Tibial artery (tissue), 4 donors: ENCODE measurements around the gene CLIP1.

Source experiments
- DNase-seq, 2 donors: peaks; one replicate each; pipeline ENCODE4 v3.0.0-alpha.2; 2019
- H3K27ac ChIP-seq, 2 donors: fragments of 200-600 bp; sonication (generic) in 1 of 2; 1 replicate in 1 of 2; 2 replicates in 1 of 2; pipeline ENCODE4 v1.5.1; 2018 to 2019; ENCODE audit warnings: mild to moderate bottlenecking in 1 of 2
- H3K27me3 ChIP-seq, 2 donors: fragments of 200-600 bp; sonication (generic) in 1 of 2; one replicate each; pipeline versions ENCODE4 v1.5.1 to v1.6.0; 2016 to 2019
- H3K36me3 ChIP-seq, 3 donors: fragments of 200-600 bp; sonication (generic) in 2 of 3; one replicate each; pipeline ENCODE4 v1.5.1; 2016 to 2019; ENCODE audit warnings: mild to moderate bottlenecking in 2 of 3
- H3K4me1 ChIP-seq, 4 donors: fragments of 200-600 bp; sonication (generic) in 2 of 4; 1 replicate in 3 of 4; 2 replicates in 1 of 4; pipeline ENCODE4 v1.5.1; 2016 to 2019
- H3K4me3 ChIP-seq, 2 donors: fragments of 200-600 bp; sonication (generic) in 1 of 2; 1 replicate in 1 of 2; 2 replicates in 1 of 2; pipeline ENCODE4 v1.5.1; 2018 to 2019; ENCODE audit warnings: mild to moderate bottlenecking in 2 of 2
- H3K9me3 ChIP-seq, 3 donors: fragments of 200-600 bp; sonication (generic) in 1 of 3; one replicate each; pipeline ENCODE4 v1.5.1; 2016 to 2019
- intact Hi-C: fragments of 100-400 bp; cut with DNase I; formaldehyde crosslinking; loops from one replicate; pipeline ENCODE4 v1.15.0; 2023; ENCODE audit warnings: low total_unique reads
- TF ChIP-seq, protein P1 (sequence below), 2 experiments: fragments of 200-600 bp in 1 of 2; fragments of 450-650 bp in 1 of 2; IDR thresholded peaks; one replicate each; pipeline ENCODE4 v1.5.1; 2017 to 2019; ENCODE audit warnings: antibody characterized with exemption in 2 of 2, mild to moderate bottlenecking in 1 of 2, moderate library complexity in 1 of 2

CLIP1 gene

DNA sequence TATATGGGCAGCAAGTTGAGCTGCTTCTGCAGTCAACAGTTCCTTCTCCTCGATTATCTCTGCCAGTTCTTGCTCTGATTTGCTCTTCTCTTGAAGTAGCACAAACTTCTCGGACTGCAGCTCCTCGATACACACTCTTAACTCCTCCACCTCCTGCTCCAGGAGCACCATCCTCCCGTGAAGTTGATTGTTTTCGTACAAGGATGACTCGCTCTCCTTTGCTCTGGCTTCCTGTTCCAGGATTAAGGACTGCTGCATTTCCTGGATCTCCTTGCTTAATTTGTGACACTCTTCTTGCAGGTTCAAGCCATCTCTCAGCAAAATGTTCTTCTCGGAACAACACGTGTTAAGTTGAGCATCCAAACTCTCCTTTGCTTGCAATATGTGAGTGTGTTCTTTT, 100.0 kb downstream of the CLIP1 start:
- intact Hi-C loops = no loop called here
- no peak overlapping the region for H3K27ac ChIP-seq
- no peak overlapping the region for H3K4me3 ChIP-seq
- TF ChIP-seq, protein P1, sequence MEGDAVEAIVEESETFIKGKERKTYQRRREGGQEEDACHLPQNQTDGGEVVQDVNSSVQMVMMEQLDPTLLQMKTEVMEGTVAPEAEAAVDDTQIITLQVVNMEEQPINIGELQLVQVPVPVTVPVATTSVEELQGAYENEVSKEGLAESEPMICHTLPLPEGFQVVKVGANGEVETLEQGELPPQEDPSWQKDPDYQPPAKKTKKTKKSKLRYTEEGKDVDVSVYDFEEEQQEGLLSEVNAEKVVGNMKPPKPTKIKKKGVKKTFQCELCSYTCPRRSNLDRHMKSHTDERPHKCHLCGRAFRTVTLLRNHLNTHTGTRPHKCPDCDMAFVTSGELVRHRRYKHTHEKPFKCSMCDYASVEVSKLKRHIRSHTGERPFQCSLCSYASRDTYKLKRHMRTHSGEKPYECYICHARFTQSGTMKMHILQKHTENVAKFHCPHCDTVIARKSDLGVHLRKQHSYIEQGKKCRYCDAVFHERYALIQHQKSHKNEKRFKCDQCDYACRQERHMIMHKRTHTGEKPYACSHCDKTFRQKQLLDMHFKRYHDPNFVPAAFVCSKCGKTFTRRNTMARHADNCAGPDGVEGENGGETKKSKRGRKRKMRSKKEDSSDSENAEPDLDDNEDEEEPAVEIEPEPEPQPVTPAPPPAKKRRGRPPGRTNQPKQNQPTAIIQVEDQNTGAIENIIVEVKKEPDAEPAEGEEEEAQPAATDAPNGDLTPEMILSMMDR (IDR thresholded peaks at IDR 0.05) = no peak
- H3K9me3 ChIP-seq = no peaks in the 10 kb centered on the region
- peaks cover 36 to 78% (median 47%) of the 10 kb centered on the region in 3 donors for H3K36me3 ChIP-seq
- no peak for DNase-seq
- H3K27me3 ChIP-seq = no peaks in the 10 kb centered on the region
- H3K4me1 ChIP-seq = peaks cover 0 to 30% (median 16%) of the 10 kb centered on the region in 4 donors

DNA sequence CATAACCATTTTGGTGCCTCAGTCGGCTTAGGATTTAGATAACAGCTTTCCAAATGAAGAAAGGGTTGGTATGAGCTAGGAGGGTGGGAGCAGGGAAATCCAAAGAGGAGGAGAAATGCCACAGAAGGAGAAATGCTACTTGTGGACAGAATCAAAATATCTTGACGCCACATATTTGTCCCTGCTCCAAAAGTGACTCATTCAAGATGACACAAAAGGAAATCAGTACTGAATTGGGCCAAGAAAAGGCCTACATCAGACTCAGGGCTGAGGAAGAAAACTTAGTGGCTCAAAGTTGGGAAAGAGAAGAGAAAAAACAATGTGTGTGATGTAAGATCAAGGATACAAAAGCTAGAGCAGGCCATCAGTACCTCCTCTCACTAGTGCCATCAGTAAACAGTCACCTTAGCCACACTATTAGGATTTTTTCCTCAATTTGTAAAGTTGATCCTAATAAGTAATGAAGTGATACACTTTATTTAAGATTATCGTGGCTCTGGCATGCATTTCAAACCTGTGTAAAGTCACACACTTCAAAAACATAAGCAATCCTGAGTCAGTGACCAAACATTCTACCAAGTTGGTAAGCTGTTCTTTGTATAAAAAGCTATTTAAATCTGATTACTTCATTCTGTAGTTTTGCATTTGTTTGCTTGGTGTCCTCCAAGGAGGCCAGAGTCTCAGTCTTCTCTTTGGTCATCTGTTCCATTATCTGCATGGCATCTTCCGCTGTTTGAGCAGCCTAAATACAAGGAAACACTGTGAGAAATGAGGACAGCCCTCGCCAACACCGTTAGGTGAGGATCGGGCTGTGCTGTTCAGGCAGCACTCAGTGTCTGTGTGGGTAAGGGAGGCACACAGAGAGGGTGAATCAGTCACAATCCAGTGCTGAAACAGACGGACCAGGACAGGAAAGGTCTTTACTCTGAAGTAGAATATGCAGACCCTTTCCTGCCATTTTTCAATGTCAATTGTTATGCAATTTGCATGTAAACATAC, 103.6 kb downstream of the CLIP1 start:
- peak in 1 of 2 donors; percentile 43 for DNase-seq
- Histone ChIP-seq H3K27me3 (no peaks in the 10 kb centered on the region), H3K27ac (peak overlapping the region; percentile 76 to 80), H3K36me3 (peaks cover 32 to 79% (median 52%) of the 10 kb centered on the region in 3 donors), H3K4me1 (peaks cover 0 to 30% (median 16%) of the 10 kb centered on the region in 4 donors), H3K9me3 (no peaks in the 10 kb centered on the region), H3K4me3 (no peak overlapping the region)
- TF ChIP-seq, protein P1 (IDR thresholded peaks at IDR 0.05) = no peak
- intact Hi-C loops = no loop called here

DNA sequence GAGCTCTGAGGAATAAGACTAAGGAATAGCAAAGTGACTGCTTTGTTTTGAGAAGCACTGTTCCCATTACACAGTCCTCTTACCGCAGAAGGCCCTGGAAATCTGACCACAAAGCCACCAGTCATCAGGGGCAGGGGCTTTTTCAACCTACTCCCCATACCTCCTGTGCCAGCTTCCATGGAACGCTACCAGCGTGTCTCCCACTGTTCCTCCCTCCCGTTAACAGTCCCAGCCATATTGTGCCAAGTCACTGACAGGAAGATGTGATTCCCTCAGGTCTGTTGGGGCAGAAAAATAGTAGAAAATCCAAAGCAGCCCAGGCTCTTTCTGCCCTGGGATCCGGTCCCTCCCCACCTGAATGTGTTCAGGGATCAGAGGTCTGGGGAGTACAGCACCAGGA, 109.5 kb downstream of the CLIP1 start:
- peaks cover 45 to 98% (median 69%) of the 10 kb centered on the region in 3 donors for H3K36me3 ChIP-seq
- no peak overlapping the region for H3K4me3 ChIP-seq
- no peaks in the 10 kb centered on the region for H3K27me3 ChIP-seq
- no peak overlapping the region for H3K27ac ChIP-seq
- no peaks in the 10 kb centered on the region for H3K9me3 ChIP-seq
- intact Hi-C loops = no loop called here
- H3K4me1 ChIP-seq = peaks cover 0 to under 1% (median 0%) of the 10 kb centered on the region in 4 donors
- no peak for DNase-seq
- TF ChIP-seq, protein P1 (IDR thresholded peaks at IDR 0.05) = no peak

DNA sequence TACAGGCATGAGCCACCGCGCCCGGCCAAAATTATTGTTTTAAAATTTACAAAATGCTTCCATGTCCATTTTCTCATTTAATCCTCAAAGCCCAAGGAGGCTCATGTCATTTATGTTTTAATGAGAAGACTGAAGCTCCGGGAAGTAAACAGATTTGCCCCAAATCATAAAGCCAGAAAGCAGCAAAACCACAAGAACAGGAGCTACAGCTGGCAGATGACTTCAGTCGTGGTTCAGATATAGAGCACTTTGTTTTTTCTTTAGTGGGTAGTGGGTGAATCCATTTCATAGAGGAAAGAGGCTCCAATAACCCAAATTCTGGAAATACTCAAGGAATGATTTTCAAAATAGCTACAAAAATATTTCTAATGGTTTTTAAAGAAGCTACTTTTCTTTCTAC, 110.8 kb downstream of the CLIP1 start:
- H3K27me3 ChIP-seq = no peaks in the 10 kb centered on the region
- H3K4me3 ChIP-seq = no peak overlapping the region
- TF ChIP-seq, protein P1 (IDR thresholded peaks at IDR 0.05) = no peak
- no peaks in the 10 kb centered on the region for H3K4me1 ChIP-seq
- DNase-seq = no peak
- intact Hi-C loops = no loop called here
- peaks cover 43 to 96% (median 72%) of the 10 kb centered on the region in 3 donors for H3K36me3 ChIP-seq
- H3K9me3 ChIP-seq = no peaks in the 10 kb centered on the region
- no peak overlapping the region for H3K27ac ChIP-seq

DNA sequence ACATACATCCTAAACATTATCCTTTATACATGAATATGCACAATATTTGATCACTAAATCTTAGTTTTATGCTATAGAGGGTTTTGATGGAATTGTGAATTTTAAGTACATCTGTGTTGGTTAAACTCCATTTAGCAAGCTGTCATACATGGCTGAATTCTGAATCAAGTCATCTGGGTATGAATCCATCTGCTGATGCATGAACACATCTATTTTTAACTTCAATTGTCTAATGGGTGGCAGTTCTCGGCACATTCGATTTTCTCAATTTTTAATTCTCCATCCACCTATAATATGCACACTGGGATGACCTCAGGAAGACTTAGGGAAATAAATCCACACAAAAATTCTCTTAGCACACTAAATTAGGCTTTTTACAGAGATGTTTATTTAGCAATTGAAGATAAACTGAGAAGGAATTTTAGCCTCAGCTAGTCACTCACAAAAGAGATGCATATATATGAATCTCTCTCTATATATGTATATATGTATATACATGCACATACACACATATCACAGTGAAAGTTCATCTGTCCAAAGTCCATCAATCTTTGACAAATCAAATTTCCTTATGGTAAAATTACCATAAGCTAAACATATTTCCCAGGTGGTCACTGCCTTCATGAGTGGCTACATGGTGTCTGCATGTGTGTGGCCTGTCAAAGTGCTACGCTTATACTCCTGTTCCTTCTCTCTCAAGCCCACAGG, 111.7 kb downstream of the CLIP1 start:
- intact Hi-C loops = no loop called here
- H3K27ac ChIP-seq = no peak overlapping the region
- TF ChIP-seq, protein P1 (IDR thresholded peaks at IDR 0.05) = no peak
- H3K36me3 ChIP-seq = peaks cover 41 to 96% (median 66%) of the 10 kb centered on the region in 3 donors
- H3K4me1 ChIP-seq = no peaks in the 10 kb centered on the region
- H3K27me3 ChIP-seq = no peaks in the 10 kb centered on the region
- no peaks in the 10 kb centered on the region for H3K9me3 ChIP-seq
- DNase-seq = no peak
- H3K4me3 ChIP-seq = no peak overlapping the region
